NCI-H2107 (cell line): ENCODE results near the gene AKT3.

Experiments
- DNase-seq: peaks from one replicate; lab custom pipeline; 2025; lab: John Stamatoyannopoulos, UW

AKT3 gene

DNA sequence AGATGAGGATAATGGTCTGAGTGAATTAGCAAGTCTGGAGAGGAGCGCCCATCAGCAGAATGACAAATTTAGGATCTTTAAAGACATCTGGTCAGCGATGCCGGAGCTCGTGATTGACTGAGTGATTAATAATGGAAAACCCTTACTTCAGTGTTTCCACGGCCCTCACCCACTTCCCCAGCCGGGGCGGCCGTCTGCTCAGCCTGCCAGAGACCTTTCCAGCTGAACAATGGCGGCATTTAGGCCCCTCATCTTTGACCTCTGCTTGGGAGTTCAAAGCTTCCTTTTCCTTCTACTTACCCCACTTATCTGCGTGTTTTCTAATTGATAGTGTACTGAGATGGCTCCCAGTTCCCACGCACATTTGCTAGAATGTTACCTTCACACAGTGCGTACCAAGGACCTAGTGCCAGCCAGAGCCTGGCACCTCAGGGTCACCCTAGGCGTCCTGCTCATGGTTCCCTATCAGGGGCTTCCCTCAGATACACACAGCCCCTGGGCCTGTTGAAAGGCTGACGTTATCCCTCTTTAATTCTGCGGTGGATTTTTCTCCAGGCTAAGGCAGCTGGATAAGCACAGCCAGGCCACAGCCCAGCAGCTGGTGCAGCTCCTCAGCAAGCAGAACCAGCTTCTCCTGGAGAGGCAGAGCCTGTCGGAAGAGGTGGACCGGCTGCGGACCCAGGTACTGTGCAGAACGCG lies 361.4 kb downstream of the AKT3 start:
- DNase-seq: no peak

DNA sequence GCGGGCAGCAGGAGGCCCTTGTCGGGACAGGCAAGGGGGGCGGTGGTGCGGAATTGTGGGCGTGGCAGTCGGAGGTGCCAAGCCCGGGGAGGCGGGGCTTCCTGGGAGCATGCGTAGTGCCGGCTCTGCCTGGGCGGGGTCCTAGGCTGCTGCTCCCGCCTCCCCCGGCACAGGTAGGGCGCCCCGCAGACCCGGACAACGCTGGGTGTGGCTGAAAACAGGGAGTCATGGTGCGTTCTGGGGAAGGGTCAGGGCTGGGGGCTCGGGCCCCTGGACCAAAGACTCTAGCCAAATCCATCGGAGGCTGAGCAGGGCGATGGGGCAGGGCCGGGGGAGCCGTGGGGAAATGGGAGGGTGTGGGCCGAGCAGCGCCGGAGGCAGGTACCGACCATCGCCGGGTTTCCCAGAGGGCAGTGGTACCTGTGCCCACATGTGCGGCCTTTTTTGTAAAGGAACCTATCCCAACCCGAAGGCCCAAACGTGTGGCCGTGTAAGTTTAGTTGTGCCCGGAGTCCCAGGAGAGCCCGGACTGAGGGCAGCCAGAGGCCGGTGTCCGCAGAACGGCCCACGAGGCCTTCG lies 362.3 kb downstream of the AKT3 start:
- DNase-seq: no peak

DNA sequence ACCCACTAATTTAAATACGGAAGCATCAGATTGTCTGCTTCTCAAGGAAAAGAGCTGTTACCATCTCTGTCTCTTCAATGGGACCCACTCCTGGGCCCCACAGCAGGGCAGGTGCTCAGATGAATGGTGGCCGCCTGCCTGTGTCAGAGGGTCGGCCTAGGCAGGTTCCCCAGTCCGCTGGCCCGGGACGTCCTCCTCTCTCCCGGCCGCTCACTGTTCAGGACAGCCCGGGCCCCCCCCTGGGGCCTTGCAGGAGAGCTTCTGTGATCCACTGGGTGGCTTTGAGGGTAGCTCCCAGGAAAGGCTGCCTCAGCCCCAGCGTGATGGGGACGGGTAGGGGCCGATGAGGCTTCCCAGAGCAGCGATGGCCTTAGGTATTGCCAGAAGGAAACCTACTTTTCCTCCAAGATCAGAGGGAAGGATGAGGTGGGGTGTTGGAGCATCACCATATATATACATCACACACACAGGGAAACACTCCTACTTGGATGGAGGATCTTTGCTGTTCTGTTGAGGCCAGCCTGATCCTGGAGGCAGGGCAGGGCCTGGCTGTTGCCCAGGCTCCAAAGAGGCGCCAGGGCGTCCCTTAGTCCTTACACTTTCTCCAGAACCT lies 362.9 kb downstream of the AKT3 start:
- DNase-seq: no peak

DNA sequence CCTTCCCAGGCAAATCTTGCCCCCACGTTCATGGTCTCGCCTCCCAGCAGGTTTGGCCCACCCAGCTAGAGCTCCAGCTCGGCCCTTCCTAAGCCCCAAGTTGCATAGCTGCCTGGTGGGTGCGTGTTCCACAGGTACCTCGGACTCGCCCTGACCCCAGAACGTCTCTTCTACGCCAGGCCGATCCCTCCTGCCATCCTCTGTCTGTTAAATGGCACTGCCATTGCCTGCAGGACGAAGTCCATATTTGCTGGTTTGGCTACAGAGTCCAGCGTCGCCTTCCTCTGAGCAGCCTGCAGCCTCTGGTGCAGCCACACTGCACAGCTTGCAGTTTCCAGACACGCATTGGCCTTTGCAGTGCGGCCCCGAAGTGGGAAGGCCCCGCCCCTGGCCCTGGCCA lies 366.1 kb downstream of the AKT3 start:
- DNase-seq: no peak

DNA sequence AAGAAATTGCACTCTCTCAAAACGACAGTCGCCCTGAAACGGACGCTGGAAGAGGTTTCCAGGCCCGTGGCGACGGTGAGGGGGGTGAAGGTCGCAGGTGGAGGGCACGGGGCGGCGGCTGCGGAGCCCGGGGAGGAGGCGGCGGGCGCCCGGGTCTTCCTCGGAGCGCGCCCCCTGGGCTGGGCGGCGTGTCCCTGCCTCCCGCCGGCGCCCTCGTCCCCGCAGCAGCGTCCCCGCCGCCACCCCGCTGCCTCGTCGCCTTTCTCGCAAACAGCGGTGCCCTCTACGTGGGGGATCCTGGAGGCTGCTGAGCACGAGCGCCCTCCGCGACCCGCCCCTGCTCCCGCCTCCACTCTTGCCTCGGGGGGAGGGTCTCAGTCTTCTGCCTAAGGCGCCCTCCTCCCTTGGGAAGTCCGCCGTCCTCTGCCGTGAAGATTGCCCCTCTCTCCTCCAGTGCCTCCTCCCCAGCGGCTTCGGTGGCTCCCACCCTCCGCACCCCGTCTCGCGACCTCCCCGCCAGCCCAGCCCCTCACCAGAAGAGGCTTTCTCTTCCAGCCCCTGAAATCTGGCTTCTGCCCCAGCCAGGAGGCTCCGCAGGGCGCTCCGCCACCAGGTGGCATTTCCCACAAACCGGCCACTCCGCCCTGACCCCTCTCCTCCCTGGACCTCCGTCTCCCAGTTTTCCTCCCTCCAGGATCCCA lies 366.8 kb downstream of the AKT3 start:
- DNase-seq: no peak

DNA sequence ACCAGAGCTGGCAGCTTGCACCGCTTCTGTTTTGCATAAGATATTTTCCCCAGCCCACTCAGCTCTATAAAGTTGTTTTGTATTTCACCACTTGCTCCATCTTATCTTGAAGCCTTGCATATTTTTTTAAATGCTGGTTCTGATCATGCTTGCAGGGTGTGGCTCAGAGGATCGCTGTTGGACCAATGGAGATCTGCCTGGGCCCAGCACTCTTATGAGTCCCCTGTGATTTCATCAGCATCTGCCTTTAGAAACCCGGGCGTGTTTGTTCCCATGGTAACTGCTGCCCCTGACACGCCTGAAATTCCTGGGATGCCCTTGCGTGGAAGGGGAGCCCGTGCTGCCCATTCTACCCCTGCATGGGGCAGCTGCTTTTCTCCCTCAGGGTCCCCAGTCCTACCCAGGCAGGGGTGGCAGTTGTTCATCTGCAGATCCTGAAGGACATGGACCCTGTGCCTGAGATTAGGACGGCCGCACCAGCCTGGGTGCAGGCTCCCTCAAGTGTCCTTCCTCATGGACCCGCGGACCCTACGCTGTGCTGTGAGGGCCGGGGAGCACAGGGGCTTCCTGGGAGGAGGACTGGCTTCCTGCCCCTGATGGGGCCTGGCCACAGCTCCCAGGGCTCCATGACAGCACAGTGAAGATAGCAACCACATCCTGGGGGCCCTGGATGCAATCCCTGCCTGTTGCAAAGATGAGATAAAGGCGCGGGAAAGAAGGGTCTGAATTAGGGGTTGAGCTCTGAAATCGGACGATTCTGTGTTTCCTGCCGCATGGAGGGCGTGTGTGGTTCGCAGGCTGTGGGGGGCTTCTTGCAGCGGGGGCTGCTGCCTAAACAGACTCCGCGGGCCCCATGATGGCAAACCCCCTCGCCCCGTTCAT lies 367.7 kb downstream of the AKT3 start:
- DNase-seq: no peak

DNA sequence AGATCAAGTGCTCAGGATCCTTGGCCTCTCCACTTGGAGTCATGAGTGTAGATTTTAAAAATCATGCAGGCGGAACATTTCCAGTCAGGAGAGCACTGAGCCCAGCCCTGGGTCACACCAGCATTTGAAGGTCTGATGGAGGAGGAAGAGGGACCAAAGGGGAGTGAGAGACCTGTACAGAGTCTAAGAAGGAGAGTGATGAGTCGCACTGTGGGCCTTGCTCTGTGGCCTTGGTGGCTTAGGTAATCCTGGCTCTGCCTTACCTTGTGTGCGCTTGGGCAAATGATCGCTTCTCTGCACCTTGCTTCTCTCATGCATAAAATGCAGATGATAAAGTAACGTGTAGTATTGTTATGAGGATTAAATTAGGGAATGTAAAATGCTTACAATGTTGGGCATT lies 368.9 kb downstream of the AKT3 start:
- no peak for DNase-seq

DNA sequence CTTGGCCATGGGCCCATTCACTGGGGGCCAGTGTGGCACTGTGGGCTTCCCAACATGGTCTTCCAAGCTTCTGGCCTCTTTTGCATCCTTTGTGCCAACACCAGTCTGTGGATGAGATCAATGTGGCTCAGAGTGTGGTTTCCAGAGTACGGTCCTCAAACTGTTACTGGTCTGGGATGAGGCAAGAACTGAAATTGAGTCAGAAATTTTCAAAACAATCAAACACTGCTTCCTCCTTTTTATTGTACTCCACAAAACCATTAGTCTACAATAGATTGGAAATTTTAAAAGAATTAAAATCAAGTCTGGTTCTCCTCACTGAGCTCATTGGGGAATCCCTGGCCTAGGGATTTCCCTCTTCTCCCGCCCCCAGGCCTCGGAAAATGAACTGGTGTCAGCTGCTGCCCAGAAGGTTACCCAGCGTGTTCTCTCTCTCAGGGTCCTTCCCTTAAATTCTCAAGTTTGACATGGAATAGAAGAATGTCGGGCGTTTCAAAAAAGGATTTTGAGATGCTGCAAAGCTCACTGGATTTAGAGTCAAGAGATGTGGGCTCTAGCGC lies 372.2 kb downstream of the AKT3 start:
- no peak for DNase-seq

DNA sequence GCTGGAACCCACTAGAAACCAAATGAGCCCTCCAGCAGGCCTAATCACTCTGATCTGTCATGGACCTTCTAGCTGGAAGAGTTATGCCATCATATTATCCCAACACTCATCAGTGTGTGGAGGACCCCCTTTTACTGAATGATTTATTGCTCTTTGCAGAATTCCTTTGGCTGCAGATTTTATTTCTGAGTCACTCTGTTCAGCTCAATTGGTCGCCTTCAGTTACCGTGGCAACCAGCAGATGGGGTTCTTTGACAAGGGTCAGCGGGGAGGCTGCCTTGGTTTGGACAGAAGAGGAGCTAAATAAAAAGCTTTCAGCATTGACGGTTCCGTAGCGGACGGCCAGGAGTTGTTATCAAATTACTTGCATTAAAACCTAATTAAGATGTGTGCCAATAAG lies 374.1 kb downstream of the AKT3 start:
- DNase-seq: no peak

DNA sequence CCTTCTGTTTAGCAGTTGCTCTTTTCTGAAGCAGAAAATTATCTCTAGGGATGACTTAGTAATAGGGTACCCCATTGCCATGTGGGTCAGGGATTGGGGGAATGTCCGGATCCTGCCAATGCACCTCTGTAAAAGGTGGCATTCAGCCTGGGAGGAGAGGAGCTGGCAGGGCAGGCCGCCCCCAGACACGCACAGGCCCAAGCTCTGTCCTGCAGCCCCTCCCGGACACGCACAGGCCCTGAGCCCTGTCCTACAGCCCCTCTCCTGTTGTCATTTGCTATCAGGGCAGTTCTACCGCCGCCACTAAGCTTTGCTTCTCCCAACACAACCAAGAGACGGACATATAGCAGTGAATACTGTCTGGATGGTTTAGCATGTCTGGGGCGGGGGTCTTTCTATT lies 375.1 kb downstream of the AKT3 start:
- no peak for DNase-seq

DNA sequence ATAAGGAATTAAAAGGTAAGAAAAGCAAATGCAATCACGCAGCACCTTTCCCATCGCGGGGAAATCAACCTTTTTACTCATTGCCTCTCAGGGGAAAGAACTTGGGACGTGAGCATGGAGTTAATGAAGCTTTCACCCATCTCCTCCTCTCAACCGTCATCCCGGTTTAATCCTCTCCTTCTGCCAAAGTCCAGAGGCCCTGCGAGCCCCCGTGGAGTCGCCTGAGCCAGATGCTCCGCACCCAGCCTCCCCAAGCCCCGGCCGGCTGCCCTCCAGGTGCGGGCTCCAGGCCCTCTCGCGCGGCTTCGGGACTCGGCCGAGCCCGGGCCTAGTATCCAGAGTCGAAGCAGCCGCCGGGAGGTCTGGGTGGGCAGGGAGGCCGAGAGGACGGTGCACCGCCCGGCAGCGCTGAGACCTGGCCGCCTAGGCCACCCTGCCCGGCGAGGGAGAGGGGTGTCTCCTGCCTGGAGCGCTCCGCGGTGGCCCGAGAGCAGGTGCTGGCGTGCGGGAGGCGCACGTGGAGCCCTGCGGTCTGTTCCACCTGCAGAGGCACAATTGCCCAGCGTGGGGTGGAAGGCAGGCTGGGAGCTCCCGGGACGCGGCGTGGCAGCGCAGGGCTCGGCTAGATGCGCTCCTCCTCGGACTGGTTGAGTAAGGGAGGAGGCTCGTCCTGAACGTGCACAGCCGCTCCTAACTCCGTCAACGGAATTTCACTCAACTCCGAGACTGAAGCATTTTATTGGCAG lies 375.7 kb downstream of the AKT3 start:
- DNase-seq: no peak

DNA sequence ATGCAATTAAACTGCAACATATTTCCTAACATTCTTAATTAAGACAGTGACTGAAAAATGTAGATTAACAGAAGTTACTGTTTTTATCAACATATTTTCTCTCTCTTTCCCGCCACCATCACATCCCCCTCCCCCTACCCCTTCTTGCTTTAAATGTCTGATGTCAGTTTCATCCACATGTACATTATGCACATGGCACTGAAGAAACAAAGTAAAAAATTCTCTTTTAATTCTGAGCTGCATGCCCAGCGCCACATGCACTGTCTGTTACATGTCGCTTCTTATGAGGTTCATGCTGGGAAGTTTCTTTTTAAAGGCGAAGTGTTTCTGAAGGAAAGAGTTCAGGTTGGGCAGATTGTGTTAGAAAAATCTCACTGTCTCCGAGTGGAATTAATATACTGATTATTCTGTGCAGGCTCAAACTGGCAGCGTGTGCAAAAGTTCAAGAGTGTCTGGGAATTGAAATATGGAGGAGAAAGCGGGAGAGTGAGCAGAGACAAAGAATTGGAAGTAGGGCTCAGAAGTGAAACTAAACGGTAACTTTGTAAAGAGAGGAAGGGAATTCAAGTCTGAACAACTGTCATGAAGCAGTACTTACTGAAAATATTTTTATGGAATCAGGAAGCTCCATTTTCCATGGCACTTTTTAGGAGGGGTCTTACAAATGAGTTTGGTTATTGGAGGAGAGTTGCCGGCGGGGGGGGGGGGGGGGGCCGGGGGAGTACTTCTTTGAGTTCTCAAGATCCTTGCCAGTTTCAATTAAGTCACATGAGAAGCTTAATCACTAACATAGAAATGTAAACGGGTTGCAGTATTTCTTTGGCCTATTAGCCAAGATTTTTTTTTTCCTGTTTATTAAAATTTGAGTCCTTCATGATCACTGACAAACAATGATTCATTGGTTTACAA lies 376.6 kb downstream of the AKT3 start:
- no peak for DNase-seq

DNA sequence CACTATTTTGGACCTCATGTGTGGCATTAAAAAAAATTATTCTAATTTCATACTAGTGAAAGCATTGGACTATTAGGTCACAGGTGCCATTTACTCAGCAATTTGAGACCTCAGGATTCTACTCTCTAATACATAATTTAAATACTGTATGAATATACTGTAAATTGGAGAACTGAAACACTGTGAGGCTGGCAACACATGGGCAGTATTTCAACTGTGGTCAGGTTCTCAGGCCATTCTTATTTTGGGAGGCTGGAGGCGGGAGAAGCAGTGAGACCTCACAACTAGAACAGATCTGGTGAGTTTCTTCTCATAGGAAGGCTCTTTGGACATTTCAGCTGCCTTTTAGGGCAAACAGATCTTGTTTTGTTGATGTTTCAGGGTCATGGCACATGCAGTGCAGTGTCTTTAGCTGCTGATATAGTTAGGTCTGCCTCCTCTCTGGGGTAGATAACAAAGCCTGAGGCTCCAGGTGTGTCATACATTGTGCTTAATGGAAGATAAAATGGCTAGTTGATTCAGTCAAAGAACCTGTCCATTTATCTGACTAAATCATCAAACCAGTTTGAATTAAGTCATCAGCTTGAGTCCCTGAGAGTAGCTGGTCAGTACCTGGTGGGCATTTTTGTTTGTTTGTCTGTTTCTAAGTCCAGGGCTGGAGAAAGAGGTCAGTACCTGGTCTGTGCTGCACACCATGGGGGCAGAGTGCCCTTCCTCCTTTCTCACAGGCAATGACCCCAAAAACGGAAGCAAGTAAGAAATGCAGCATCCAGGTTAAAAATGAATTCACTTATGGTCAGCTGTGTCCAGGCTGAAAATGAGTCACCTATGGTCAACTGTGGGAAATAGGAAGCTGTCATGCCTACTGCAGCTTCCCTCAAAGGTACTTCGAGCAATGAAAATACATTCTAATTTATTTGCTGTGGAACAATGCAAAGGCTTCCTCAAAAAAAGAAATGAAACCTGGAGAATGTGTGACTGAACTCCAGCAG lies 378.0 kb downstream of the AKT3 start:
- DNase-seq: no peak

DNA sequence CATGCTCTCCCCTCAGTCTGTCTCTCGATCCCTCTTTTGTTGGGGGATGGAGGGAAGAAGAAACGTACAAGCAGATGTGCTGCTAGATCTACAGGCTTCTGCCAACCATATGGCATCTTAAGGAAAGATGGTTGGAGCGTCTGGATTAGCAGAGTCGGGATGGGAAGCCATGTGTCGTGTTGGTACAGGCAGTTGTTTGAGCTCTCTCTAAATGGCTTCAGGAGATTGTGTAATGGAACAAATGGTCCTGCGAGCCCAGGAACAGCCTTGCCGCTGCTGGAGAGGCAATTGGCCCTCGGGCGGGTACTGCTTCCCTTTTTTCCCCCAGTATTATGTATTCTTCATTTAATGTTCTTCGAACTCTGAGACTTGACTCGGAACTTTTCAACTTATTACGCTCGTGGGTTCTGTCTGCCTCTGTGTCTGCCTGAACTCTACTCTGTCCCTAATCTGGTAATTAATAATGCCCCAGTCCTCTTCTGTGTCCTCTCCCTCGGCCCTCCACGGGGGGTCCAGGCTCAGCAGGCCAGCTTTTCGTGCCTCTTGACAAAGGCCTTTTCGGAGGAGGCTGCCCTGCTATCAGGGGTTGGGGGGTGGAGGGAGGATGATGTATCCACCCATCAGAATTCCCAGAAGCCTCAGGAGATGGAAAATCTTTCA lies 378.9 kb downstream of the AKT3 start:
- DNase-seq: no peak

DNA sequence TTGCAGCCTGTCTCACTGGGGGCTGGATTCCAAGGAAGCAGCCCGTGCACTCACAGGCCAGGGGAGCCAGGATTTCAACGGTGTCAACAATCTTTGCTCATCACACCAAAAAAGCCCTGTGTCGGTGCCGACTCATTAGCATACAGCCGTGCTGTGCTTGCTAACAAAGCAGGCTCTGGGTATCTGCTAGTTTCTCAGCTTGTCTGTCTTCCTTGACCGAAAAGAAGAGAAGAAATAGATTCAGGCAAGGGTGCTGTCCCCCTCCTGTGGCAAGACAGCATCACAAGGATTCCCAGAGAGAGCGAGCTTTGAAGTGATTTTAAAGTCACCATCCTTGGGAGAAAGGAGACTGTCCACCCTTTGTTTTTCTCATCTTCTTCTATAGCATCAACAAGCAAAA lies 379.5 kb downstream of the AKT3 start:
- DNase-seq: no peak

DNA sequence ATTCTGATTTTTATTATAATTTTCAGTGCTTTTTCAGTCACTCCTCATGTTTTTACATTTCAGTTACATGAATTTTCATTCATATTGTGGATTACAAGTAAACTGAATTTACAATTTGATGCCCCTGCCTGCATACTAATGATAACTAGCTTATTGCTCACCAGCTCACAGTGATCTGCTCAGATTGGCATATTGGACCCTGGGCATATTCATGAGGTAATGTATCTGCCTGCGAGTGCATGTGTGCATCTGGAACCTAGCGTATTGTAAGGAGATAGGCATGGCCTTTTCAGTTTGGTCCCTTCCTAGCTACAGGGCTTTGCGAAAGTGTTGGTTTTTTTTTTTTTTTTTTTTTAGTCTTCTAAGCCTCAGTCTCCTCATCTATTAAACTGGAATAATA lies 380.5 kb downstream of the AKT3 start:
- DNase-seq: no peak

DNA sequence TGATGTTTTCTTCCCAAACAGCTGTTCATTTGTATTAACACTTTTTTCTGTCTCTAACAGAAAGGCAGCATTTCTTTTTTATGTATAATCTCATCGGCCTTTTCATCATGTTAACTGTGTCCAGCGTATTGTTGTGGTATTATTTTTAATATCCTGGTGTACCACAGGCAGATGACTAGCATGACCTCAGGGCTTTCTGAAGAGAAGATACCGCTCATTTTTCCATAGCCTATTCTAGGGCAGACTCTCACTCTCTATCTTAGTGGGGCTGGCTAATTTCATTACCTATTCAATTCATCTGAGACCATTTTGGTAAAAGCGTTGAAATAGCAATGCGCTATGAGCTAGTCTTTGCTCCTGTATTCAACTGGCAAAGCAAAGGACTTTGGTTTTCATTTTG lies 384.3 kb downstream of the AKT3 start:
- no peak for DNase-seq

DNA sequence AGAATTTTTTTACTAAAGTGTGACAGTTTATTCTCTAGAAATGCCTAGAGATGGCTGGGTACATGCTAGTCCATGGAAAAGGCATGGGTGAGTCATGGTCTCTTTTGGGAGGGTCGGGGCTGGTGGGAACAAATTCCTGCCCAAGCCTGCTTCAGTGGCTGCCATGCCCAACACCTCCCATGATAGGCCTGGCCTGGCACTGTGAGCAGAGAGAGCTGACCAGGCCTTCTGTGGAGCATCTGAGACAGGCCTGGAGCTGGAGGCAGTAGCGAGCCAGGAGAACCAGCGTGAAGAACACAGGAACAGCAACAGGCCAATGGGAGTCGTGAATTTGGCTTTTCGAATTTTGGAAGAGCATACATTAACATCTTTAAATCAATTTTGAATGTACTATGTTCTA lies 385.0 kb downstream of the AKT3 start:
- DNase-seq: no peak
